GM23338 (cell line): Measurements from ENCODE around the gene HPF1. TPM values are rescaled to one million over a fixed set of nuclear protein-coding genes. Genes with fewer than 3 reads are reported as not detected.

ENCODE experiments used
- ATAC-seq: fragments of 200-7000 bp; cut with Tn5 transposase; 3 replicates; pipeline ENCODE4 v1.9.1; 2020
- DNase-seq: peaks from one replicate; pipeline ENCODE4 v3.0.0-alpha.2; 2015; ENCODE audit warnings: low spot score
- H2AFZ ChIP-seq: fragments of 200-600 bp; sonication (generic); 2 replicates; pipeline ENCODE4 v1.8.0; 2016; ENCODE audit warnings: antibody characterized with exemption, mild to moderate bottlenecking, moderate library complexity
- H3F3A ChIP-seq: fragments of 200-600 bp; sonication (generic); replicated peaks from 2 replicates; pipeline ENCODE4 v1.8.0; 2017; ENCODE audit warnings: antibody characterized with exemption, mixed run types, low read depth
- H3K27ac ChIP-seq: fragments of 200-600 bp; sonication (generic); 2 replicates; pipeline ENCODE4 v1.6.1; 2016; ENCODE audit warnings: low read depth
- H3K27me3 ChIP-seq: fragments of 200-600 bp; sonication (generic); 2 replicates; pipeline ENCODE4 v1.8.0; 2016; ENCODE audit warnings: mild to moderate bottlenecking, mixed run types, moderate library complexity; ENCODE audit not compliant: insufficient read depth
- H3K36me3 ChIP-seq: fragments of 200-600 bp; sonication (generic); 2 replicates; pipeline ENCODE4 v1.8.0; 2016; ENCODE audit warnings: mild to moderate bottlenecking; ENCODE audit not compliant: insufficient read depth
- H3K4me1 ChIP-seq: fragments of 200-600 bp; sonication (generic); 2 replicates; pipeline ENCODE4 v1.8.0; 2016; ENCODE audit warnings: mild to moderate bottlenecking, moderate library complexity; ENCODE audit not compliant: insufficient read depth
- H3K4me2 ChIP-seq: fragments of 200-600 bp; sonication (generic); 2 replicates; pipeline ENCODE4 v1.7.1; 2017; ENCODE audit warnings: mixed run types
- H3K4me3 ChIP-seq: fragments of 200-600 bp; sonication (generic); 2 replicates; pipeline ENCODE4 v1.6.1; 2016; ENCODE audit warnings: mixed run types
- H3K79me2 ChIP-seq: fragments of 200-600 bp; sonication (generic); replicated peaks from 2 replicates; pipeline ENCODE4 v1.8.0; 2017; ENCODE audit warnings: mild to moderate bottlenecking; ENCODE audit not compliant: insufficient read depth
- H3K9me2 ChIP-seq: fragments of 200-600 bp; sonication (generic); 2 replicates; pipeline ENCODE4 v1.8.0; 2017; ENCODE audit not compliant: insufficient read depth
- H4K20me1 ChIP-seq: fragments of 200-600 bp; sonication (generic); replicated peaks from 2 replicates; pipeline ENCODE4 v1.8.0; 2017; ENCODE audit warnings: mild to moderate bottlenecking; ENCODE audit not compliant: insufficient read depth
- H3K27ac Mint-ChIP-seq: 2 replicates; pipeline ENCODE4 v1.8.0; 2020; ENCODE audit warnings: inconsistent platforms, mild to moderate bottlenecking, moderate library complexity, mixed read lengths
- H3K27me3 Mint-ChIP-seq: 3 replicates; pipeline ENCODE4 v1.8.0; 2022; ENCODE audit warnings: low read depth, mild to moderate bottlenecking, moderate library complexity, mixed read lengths, inconsistent platforms; ENCODE audit not compliant: insufficient read depth, poor library complexity
- H3K36me3 Mint-ChIP-seq: 3 replicates; pipeline ENCODE4 v1.8.0; 2021; ENCODE audit warnings: low read depth, mild to moderate bottlenecking, inconsistent platforms, moderate library complexity, mixed read lengths
- H3K4me1 Mint-ChIP-seq: 3 replicates; pipeline ENCODE4 v1.8.0; 2020; ENCODE audit warnings: mild to moderate bottlenecking, inconsistent platforms, mixed read lengths
- H3K4me3 Mint-ChIP-seq: 3 replicates; pipeline ENCODE4 v1.8.0; 2021; ENCODE audit warnings: moderate library complexity, mild to moderate bottlenecking, inconsistent platforms, mixed read lengths
- H3K9me3 Mint-ChIP-seq: 3 replicates; pipeline ENCODE4 v1.8.0; 2020; ENCODE audit warnings: moderate library complexity, mild to moderate bottlenecking, inconsistent platforms, mixed read lengths
- CREB1 ChIP-seq: fragments of 250-450 bp; sonication (Bioruptor Pico); IDR thresholded peaks from 2 replicates; pipeline ENCODE4 v1.5.0; 2020; ENCODE audit warnings: low read depth, mild to moderate bottlenecking, moderate library complexity
- CTCF ChIP-seq, 2 experiments: fragments of 200-600 bp in 1 of 2; sonication (generic) in 1 of 2; conservative IDR thresholded peaks; 2 replicates each; pipeline versions ENCODE4 v1.5.1 to v1.6.1; 2016 to 2017; ENCODE audit warnings: antibody characterized with exemption in 2 of 2, low read depth in 2 of 2, mild to moderate bottlenecking in 2 of 2, moderate library complexity in 1 of 2
- ETS1 ChIP-seq: IDR thresholded peaks from 2 replicates; pipeline ENCODE4 v1.6.1; 2016; ENCODE audit warnings: antibody characterized with exemption
- EZH2 ChIP-seq: fragments of 200-600 bp; sonication (generic); IDR thresholded peaks from one replicate; pipeline ENCODE4 v1.8.0; 2017; ENCODE audit warnings: antibody characterized with exemption, mild to moderate bottlenecking, low read depth; ENCODE audit not compliant: unreplicated experiment
- EZH2phosphoT487 ChIP-seq: fragments of 200-600 bp; sonication (generic); IDR thresholded peaks from one replicate; pipeline ENCODE4 v1.8.1; 2018; ENCODE audit warnings: antibody characterized with exemption; ENCODE audit not compliant: unreplicated experiment
- JUNB ChIP-seq: IDR thresholded peaks from one replicate; pipeline ENCODE4 v1.6.1; 2016; ENCODE audit warnings: antibody characterized with exemption; ENCODE audit not compliant: unreplicated experiment
- NANOG ChIP-seq: IDR thresholded peaks from 2 replicates; pipeline ENCODE4 v1.6.1; 2016; ENCODE audit warnings: antibody characterized with exemption, borderline replicate concordance
- POLR2AphosphoS5 ChIP-seq: IDR thresholded peaks from 2 replicates; pipeline ENCODE4 v1.6.1; 2016; ENCODE audit warnings: antibody characterized with exemption, low read depth
- REST ChIP-seq: IDR thresholded peaks from one replicate; pipeline ENCODE4 v1.6.1; 2018; ENCODE audit warnings: antibody characterized with exemption; ENCODE audit not compliant: unreplicated experiment
- STAT1 ChIP-seq: IDR thresholded peaks from one replicate; pipeline ENCODE4 v1.6.1; 2016; ENCODE audit warnings: antibody characterized with exemption; ENCODE audit not compliant: unreplicated experiment
- ZNF114 ChIP-seq: fragments of 250-450 bp; sonication (Bioruptor Pico); IDR thresholded peaks from 2 replicates; pipeline ENCODE4 v1.5.0; 2020; ENCODE audit warnings: mild to moderate bottlenecking, moderate library complexity
- ZNF331 ChIP-seq: fragments of 250-450 bp; sonication (Bioruptor Pico); IDR thresholded peaks from 2 replicates; pipeline ENCODE4 v1.5.0; 2020; ENCODE audit warnings: low read depth, mild to moderate bottlenecking, moderate library complexity
- ZNF462 ChIP-seq: fragments of 250-450 bp; sonication (Bioruptor Pico); IDR thresholded peaks from 2 replicates; pipeline ENCODE4 v1.5.0; 2020; ENCODE audit warnings: mild to moderate bottlenecking, moderate library complexity
- polyA plus RNA-seq: library from polyadenylated mRNA; unstranded; fragments of >200 nt; fragmentation: Nextera tagmentation; extraction: Ambion mirVana; gene quantifications from 2 replicates; pipeline ENCODE4 v1.2.1, GENCODE V29; 2016
- total RNA-seq: library from RNA; depleted of rRNA; stranded (reverse); fragments of >200 nt; shearing (Covaris generic); gene quantifications from 2 replicates; pipeline ENCODE4 v1.2.3, GENCODE V29; 2014

HPF1 gene
- total and polyA plus RNA-seq, 2 experiments from 2014 or later, result 57.6 to 128 TPM

- Mint-ChIP-seq H3K9me3 (no peaks in the 10 kb centered on the region), H3K27ac (no peak overlapping the region), H3K4me1 (no peaks in the 10 kb centered on the region), H3K36me3 (peaks cover 18% of the 10 kb centered on the region), H3K27me3 (no peaks in the 10 kb centered on the region), H3K4me3 (no peak overlapping the region)
- no peaks in the 10 kb centered on the region for H3K4me1 ChIP-seq
- no peak overlapping the region for H3K4me2 ChIP-seq
- DNase-seq, result no peak
- no peaks in the 10 kb centered on the region; the same call in 1 of the 2 replicates for H3K36me3 ChIP-seq
- H3K27ac ChIP-seq, result no peak overlapping the region
- H3K4me3 ChIP-seq, result no peak overlapping the region
- H4K20me1 ChIP-seq, result no peaks in the 10 kb centered on the region
- no peaks in the 10 kb centered on the region for H3K27me3 ChIP-seq
- H3K79me2 ChIP-seq, result no peaks in the 10 kb centered on the region
- no peak for ATAC-seq
- no peaks in the 10 kb centered on the region for H3F3A ChIP-seq
- no peaks in the 10 kb centered on the region for H3K9me2 ChIP-seq
- TF ChIP-seq REST, result no peak
- TF ChIP-seq EZH2, result no peak
- TF ChIP-seq JUNB, result no peak
- TF ChIP-seq NANOG, result no peak
- no peak for TF ChIP-seq ZNF114 (CRISPR knock-in tag)
- TF ChIP-seq POLR2AphosphoS5, result no peak
- no peak for TF ChIP-seq ZNF462 (CRISPR knock-in tag)
- no peak for TF ChIP-seq STAT1
- no peak for TF ChIP-seq ZNF331
- TF ChIP-seq CTCF (conservative IDR thresholded peaks at IDR 0.05; ENCODE audit: low read depth in 2 of 2), result no peak
- TF ChIP-seq ETS1, result no peak
- TF ChIP-seq CREB1 (CRISPR knock-in tag), result no peak
- no peak for TF ChIP-seq EZH2phosphoT487
- no peak overlapping the region for H2AFZ ChIP-seq
Observed at GRCh38 chr4:169690787-169691186, 67.0 kb downstream of the HPF1 start.
